ENCODE data around the gene CKB. TPM values are rescaled to one million over a fixed set of nuclear protein-coding genes. Genes with fewer than 3 reads are reported as not detected.

Gene CKB
- total and polyA plus RNA-seq, 9 of the 15 experiments (the other 6 are each of a cell fraction or from before 2014, with no cell fraction given): 23.9 to 692 (median 132) TPM

GRCh38 chr14:103527408-103528145, 4.9 kb upstream of the CKB start:
- H3K27ac ChIP-seq (ENCODE audit: extremely low read depth, low read depth, low read length): 0 out of 3 replicates have a peak overlapping the region, but pooled peaks have one; percentile 86
- BruUV-seq (replicated peaks): no TSS peak
- POLR2A ChIA-PET: interaction anchor here (0.7 to 1.5 kb wide), 8 partner anchors 9 to 925 kb away, joined by 3 to 9 read pairs (median 3); no protein-coding TSS in a partner anchor
- 63% methylated on average over 6 of the region's 14 CpGs for WGBS (ENCODE audit: insufficient coverage, low coverage, missing lambda C conversion rate)
- TF ChIP-seq, protein P1, sequence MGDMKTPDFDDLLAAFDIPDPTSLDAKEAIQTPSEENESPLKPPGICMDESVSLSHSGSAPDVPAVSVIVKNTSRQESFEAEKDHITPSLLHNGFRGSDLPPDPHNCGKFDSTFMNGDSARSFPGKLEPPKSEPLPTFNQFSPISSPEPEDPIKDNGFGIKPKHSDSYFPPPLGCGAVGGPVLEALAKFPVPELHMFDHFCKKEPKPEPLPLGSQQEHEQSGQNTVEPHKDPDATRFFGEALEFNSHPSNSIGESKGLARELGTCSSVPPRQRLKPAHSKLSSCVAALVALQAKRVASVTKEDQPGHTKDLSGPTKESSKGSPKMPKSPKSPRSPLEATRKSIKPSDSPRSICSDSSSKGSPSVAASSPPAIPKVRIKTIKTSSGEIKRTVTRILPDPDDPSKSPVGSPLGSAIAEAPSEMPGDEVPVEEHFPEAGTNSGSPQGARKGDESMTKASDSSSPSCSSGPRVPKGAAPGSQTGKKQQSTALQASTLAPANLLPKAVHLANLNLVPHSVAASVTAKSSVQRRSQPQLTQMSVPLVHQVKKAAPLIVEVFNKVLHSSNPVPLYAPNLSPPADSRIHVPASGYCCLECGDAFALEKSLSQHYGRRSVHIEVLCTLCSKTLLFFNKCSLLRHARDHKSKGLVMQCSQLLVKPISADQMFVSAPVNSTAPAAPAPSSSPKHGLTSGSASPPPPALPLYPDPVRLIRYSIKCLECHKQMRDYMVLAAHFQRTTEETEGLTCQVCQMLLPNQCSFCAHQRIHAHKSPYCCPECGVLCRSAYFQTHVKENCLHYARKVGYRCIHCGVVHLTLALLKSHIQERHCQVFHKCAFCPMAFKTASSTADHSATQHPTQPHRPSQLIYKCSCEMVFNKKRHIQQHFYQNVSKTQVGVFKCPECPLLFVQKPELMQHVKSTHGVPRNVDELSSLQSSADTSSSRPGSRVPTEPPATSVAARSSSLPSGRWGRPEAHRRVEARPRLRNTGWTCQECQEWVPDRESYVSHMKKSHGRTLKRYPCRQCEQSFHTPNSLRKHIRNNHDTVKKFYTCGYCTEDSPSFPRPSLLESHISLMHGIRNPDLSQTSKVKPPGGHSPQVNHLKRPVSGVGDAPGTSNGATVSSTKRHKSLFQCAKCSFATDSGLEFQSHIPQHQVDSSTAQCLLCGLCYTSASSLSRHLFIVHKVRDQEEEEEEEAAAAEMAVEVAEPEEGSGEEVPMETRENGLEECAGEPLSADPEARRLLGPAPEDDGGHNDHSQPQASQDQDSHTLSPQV (IDR thresholded peaks at IDR 0.05): 0 out of 2 replicates have a peak, but pooled peaks have one; percentile 18
- TF ChIP-seq CEBPG (CRISPR knock-in tag; IDR thresholded peaks at IDR 0.05): no peak
- TF ChIP-seq CEBPG (tag; conservative IDR thresholded peaks at IDR 0.05 in 1 of 2, IDR thresholded peaks at IDR 0.05 in 1 of 2): no peak
- TF ChIP-seq MYC (IDR thresholded peaks at IDR 0.05; ENCODE audit: low read depth, low read length): no peak
- no peak for TF ChIP-seq MYC (CRISPR knock-in tag; IDR thresholded peaks at IDR 0.05; ENCODE audit: borderline replicate concordance, low read depth)
- TF ChIP-seq PHF20 (IDR thresholded peaks at IDR 0.05; ENCODE audit: partially characterized antibody): no peak
- 0 out of 2 replicates have a peak, but pooled peaks have one; percentile 22 for TF ChIP-seq POLR2G (IDR thresholded peaks at IDR 0.05; ENCODE audit: low read depth, low read length)
- no peak for TF ChIP-seq ZNF12 (CRISPR knock-in tag; IDR thresholded peaks at IDR 0.05)
- TF ChIP-seq ZFP36 (IDR thresholded peaks at IDR 0.05; ENCODE audit: low read depth, low read length, partially characterized antibody): peak; percentile 30
- FAIRE-seq (no peak), ATAC-seq (peak; percentile 14), DNase-seq (ENCODE audit: extremely low read depth in 1 of 4, low spot score in 3 of 4) (no peak)
- in situ Hi-C loops (cut with MboI): no loop called here
- intact Hi-C loops (cut with micrococcal nuclease): loop anchor here (10.0 kb wide), 1 partner anchor 133 kb away; no protein-coding TSS in a partner anchor
- H3K4me2 ChIP-seq (ENCODE audit: insufficient read depth, low read length): peak overlapping the region; percentile 85
- peak overlapping the region; percentile 73 to 93; a peak in 3 of 4 replicates for H3K9ac ChIP-seq (ENCODE audit: insufficient read depth in 1 of 2, low read depth in 2 of 2, low read length in 2 of 2)
- H3K27me3 ChIP-seq (ENCODE audit: control insufficient read depth in 2 of 2, insufficient read depth in 2 of 2, low read length in 2 of 2): no peaks in the 10 kb centered on the region
- H3K9me3 ChIP-seq (replicated peaks; ENCODE audit: control insufficient read depth, insufficient read depth, low read depth, low read length): no peaks in the 10 kb centered on the region
- peaks cover 21 to 85% of the 10 kb centered on the region in 2 experiments; a peak in 4 of 5 replicates for H3K4me1 ChIP-seq (replicated peaks in 1 of 2; ENCODE audit: control insufficient read depth in 2 of 2, insufficient read depth in 2 of 2, low read length in 2 of 2)
- H3K9me1 ChIP-seq (ENCODE audit: control insufficient read depth, insufficient read depth, low read length): peaks cover 6% of the 10 kb centered on the region
- H3K79me2 ChIP-seq (ENCODE audit: control insufficient read depth, insufficient read depth, low read length): peaks cover 32% of the 10 kb centered on the region
- CTCF ChIA-PET (ENCODE audit: low intra/inter-chr PET ratio): no interaction called here
- peak overlapping the region; percentile 92; the same call in 1 of the 2 replicates for H3K4me3 ChIP-seq
- H4K20me1 ChIP-seq (replicated peaks; ENCODE audit: control insufficient read depth, insufficient read depth, low read length): no peaks in the 10 kb centered on the region; the same call in 1 of the 2 replicates
- no peak overlapping the region for H2AFZ ChIP-seq (ENCODE audit: low read depth, low read length)
- H3K36me3 ChIP-seq (ENCODE audit: control insufficient read depth, insufficient read depth, low read length): peaks cover 19% of the 10 kb centered on the region; the same call in 2 of the 3 replicates
